GM10248 (cell line): Measurements from ENCODE around the gene BCL3.
"Not testable (repeated sequence)": the region's sequence is repeated elsewhere in the genome, so short reads cannot be mapped to it uniquely, and the experiment has no call there.

Source experiments
- CTCF ChIA-PET: fragments of 300-600 bp; sonication (Branson Sonifier 250); formaldehyde crosslinking; extraction: SDS; loops from one replicate; lab custom pipeline; 2021; ENCODE audit warnings: antibody characterized with exemption; lab: Yijun Ruan, JAX
- POLR2A ChIA-PET: fragments of 350-650 bp; sonication (Branson Sonifier 250); formaldehyde crosslinking; extraction: SDS; loops from one replicate; lab custom pipeline; 2020; ENCODE audit warnings: antibody characterized with exemption; lab: Yijun Ruan, JAX
- DNase-seq: peaks from one replicate; pipeline ENCODE4 v3.0.0; 2012; ENCODE audit errors: extremely low spot score
- CTCF ChIP-seq: IDR thresholded peaks from 2 replicates; pipeline ENCODE4 v1.5.1; 2012; ENCODE audit warnings: mild to moderate bottlenecking, low read depth; ENCODE audit errors: extremely low read depth, missing control alignments, control extremely low read depth

The BCL3 gene

GRCh38 chr19:44705502-44706010, 43.0 kb upstream of the BCL3 start:
- POLR2A ChIA-PET, result no interaction called here
- CTCF ChIA-PET, result interaction anchor here (0.9 to 2.4 kb wide), 2 partner anchors 16 to 18 kb away, joined by 3 to 11 read pairs; no protein-coding TSS in a partner anchor
- TF ChIP-seq CTCF, result no peak
- DNase-seq, result no peak

- ChIA-PET CTCF (interaction anchor here (1.2 to 2.4 kb wide), 3 partner anchors 17 to 64 kb away, joined by 3 to 11 read pairs (median 4); no protein-coding TSS in a partner anchor), POLR2A (no interaction called here)
- no peak for TF ChIP-seq CTCF
- DNase-seq, result no peak
These were observed 41.8 kb upstream of the BCL3 start for GRCh38 chr19:44706506-44707236.

GRCh38 chr19:44707794-44708193, 40.7 kb upstream of the BCL3 start:
- CTCF ChIA-PET, result interaction anchor here (1.0 to 3.5 kb wide), 6 partner anchors 15 to 76 kb away, joined by 3 to 26 read pairs (median 4); no protein-coding TSS in a partner anchor
- no peak for DNase-seq
- POLR2A ChIA-PET, result interaction anchor here (0.5 kb wide), 1 partner anchor 534 kb away, joined by 4 read pairs; no protein-coding TSS in a partner anchor
- TF ChIP-seq CTCF, result no peak

GRCh38 chr19:44708940-44709339, 39.6 kb upstream of the BCL3 start:
- ChIA-PET POLR2A (no interaction called here), CTCF (interaction anchor here (1.0 to 3.5 kb wide), 6 partner anchors 9 to 75 kb away, joined by 3 to 26 read pairs (median 5); no protein-coding TSS in a partner anchor)
- DNase-seq, result no peak
- no peak for TF ChIP-seq CTCF

GRCh38 chr19:44709434-44710266, 38.9 kb upstream of the BCL3 start:
- DNase-seq, POLR2A ChIA-PET: not testable (repeated sequence)
- CTCF ChIA-PET, result interaction anchor here (1.5 to 3.5 kb wide), 4 partner anchors 8 to 61 kb away, joined by 3 to 26 read pairs (median 6); no protein-coding TSS in a partner anchor

GRCh38 chr19:44710483-44710882, 38.0 kb upstream of the BCL3 start:
- ChIA-PET POLR2A (no interaction called here), CTCF (interaction anchor here (1.5 to 3.5 kb wide), 2 partner anchors 7 to 13 kb away, joined by 3 to 26 read pairs; no protein-coding TSS in a partner anchor)
- TF ChIP-seq CTCF, result no peak
- DNase-seq, result no peak
